HepG2 (cell line): ENCODE data around the gene MXRA7. TPM values are rescaled to one million over a fixed set of nuclear protein-coding genes. Genes with fewer than 3 reads are reported as not detected.

Experiments
- ATF7-NPFF ChIP-seq: sonication (generic); formaldehyde crosslinking; IDR thresholded peaks from 2 replicates; pipeline ENCODE4 v1.8.1; 2023; ENCODE audit warnings: mild to moderate bottlenecking, low read depth, missing genetic modification reagents, moderate library complexity
- FOSL1 ChIP-seq: sonication (generic); formaldehyde crosslinking; IDR thresholded peaks from 2 replicates; pipeline ENCODE4 v1.9.0; 2021; ENCODE audit warnings: missing genetic modification reagents, borderline replicate concordance
- HOXA5 ChIP-seq: sonication (generic); formaldehyde crosslinking; IDR thresholded peaks from 2 replicates; pipeline ENCODE4 v1.4.0; 2020; ENCODE audit warnings: missing genetic modification reagents
- JARID2 ChIP-seq: sonication (generic); formaldehyde crosslinking; IDR thresholded peaks from 2 replicates; pipeline ENCODE4 v1.8.1; 2023; ENCODE audit warnings: missing genetic modification reagents, inconsistent platforms; ENCODE audit not compliant: insufficient replicate concordance
- KDM5A ChIP-seq: fragments of 200-600 bp; sonication (generic); IDR thresholded peaks from 2 replicates; pipeline ENCODE4 v1.7.0; 2018; ENCODE audit warnings: antibody characterized with exemption, mild to moderate bottlenecking, low read length, borderline replicate concordance
- MEIS2 ChIP-seq: sonication (generic); formaldehyde crosslinking; IDR thresholded peaks from 2 replicates; pipeline ENCODE4 v1.9.0; 2021; ENCODE audit warnings: mild to moderate bottlenecking, missing genetic modification reagents
- PAX8 ChIP-seq: sonication (generic); formaldehyde crosslinking; IDR thresholded peaks from 2 replicates; pipeline ENCODE4 v1.8.0; 2022; ENCODE audit warnings: mild to moderate bottlenecking, missing genetic modification reagents, borderline replicate concordance
- TOPORS ChIP-seq: sonication (generic); formaldehyde crosslinking; IDR thresholded peaks from 2 replicates; pipeline ENCODE4 v1.8.0; 2023; ENCODE audit warnings: mild to moderate bottlenecking, missing genetic modification reagents
- YEATS4 ChIP-seq: sonication (generic); formaldehyde crosslinking; IDR thresholded peaks from 2 replicates; pipeline ENCODE4 v1.4.0; 2020; ENCODE audit warnings: missing genetic modification reagents, borderline replicate concordance
- ZNF10 ChIP-seq: sonication (generic); formaldehyde crosslinking; IDR thresholded peaks from 2 replicates; pipeline ENCODE4 v1.4.0; 2020; ENCODE audit warnings: mild to moderate bottlenecking, low read depth, missing genetic modification reagents, borderline replicate concordance
- ZNF138 ChIP-seq: sonication (generic); formaldehyde crosslinking; IDR thresholded peaks from 2 replicates; pipeline ENCODE4 v1.5.0; 2020; ENCODE audit warnings: mild to moderate bottlenecking, low read depth, missing genetic modification reagents
- ZNF431 ChIP-seq: sonication (generic); formaldehyde crosslinking; IDR thresholded peaks from 2 replicates; pipeline ENCODE4 v1.9.0; 2022; ENCODE audit warnings: missing genetic modification reagents, low read depth, mild to moderate bottlenecking, borderline replicate concordance
- ZNF530 ChIP-seq: sonication (generic); formaldehyde crosslinking; IDR thresholded peaks from 2 replicates; pipeline ENCODE4 v1.5.0; 2020; ENCODE audit warnings: low read depth, mild to moderate bottlenecking, missing genetic modification reagents
- ZNF670 ChIP-seq: sonication (generic); formaldehyde crosslinking; IDR thresholded peaks from 2 replicates; pipeline ENCODE4 v1.8.0; 2022; ENCODE audit warnings: mild to moderate bottlenecking, missing genetic modification reagents, borderline replicate concordance
- ZNF879 ChIP-seq: sonication (generic); formaldehyde crosslinking; IDR thresholded peaks from 2 replicates; pipeline ENCODE4 v1.8.1; 2023; ENCODE audit warnings: missing genetic modification reagents
- polyA plus RNA-seq, 8 experiments: library from polyadenylated mRNA; depleted of rRNA in 3 of 8; stranded (reverse) in 7 of 8; unstranded in 1 of 8; fragments of >200 nt; fragmentation: Illumina TruSeq in 4 of 8; extraction: Trizol in 4 of 8; gene quantifications; 2 replicates each; pipeline versions ENCODE4 v1.2.1 to v1.2.3, GENCODE V29; 2011 to 2016; ENCODE audit warnings: low read depth in 4 of 8, missing spikeins in 1 of 8, mixed read lengths in 1 of 8; ENCODE audit not compliant: insufficient read depth in 1 of 8
- total RNA-seq, 5 experiments: library from RNA; depleted of rRNA; stranded (reverse); fragments of >200 nt; fragmentation: Illumina TruSeq; extraction: Trizol; gene quantifications; 2 replicates each; pipeline ENCODE4 v1.2.3, GENCODE V29; 2016; ENCODE audit warnings: low read depth in 1 of 5
- TF ChIP-seq, protein P1 (sequence below): IDR thresholded peaks from 2 replicates; pipeline ENCODE4 v1.6.1; 2016; ENCODE audit warnings: mild to moderate bottlenecking
- TF ChIP-seq, protein P2 (sequence below): conservative IDR thresholded peaks from 2 replicates; pipeline ENCODE4 v1.6.1; 2018; ENCODE audit warnings: missing genetic modification reagents
- TF ChIP-seq, protein P3 (sequence below): sonication (generic); formaldehyde crosslinking; IDR thresholded peaks from 2 replicates; pipeline ENCODE4 v1.8.0; 2022; ENCODE audit warnings: mild to moderate bottlenecking, missing genetic modification reagents, moderate library complexity
- TF ChIP-seq, protein P4 (sequence below): sonication (generic); formaldehyde crosslinking; IDR thresholded peaks from 2 replicates; pipeline ENCODE4 v1.8.1; 2023; ENCODE audit warnings: missing genetic modification reagents, mild to moderate bottlenecking, borderline replicate concordance
- TF ChIP-seq, protein P5 (sequence below): sonication (generic); formaldehyde crosslinking; IDR thresholded peaks from 2 replicates; pipeline ENCODE4 v1.5.0; 2020; ENCODE audit warnings: missing genetic modification reagents
- TF ChIP-seq, protein P6 (sequence below): sonication (generic); formaldehyde crosslinking; IDR thresholded peaks from 2 replicates; pipeline ENCODE4 v1.5.1; 2020; ENCODE audit warnings: missing genetic modification reagents, mild to moderate bottlenecking, borderline replicate concordance
- TF ChIP-seq, protein P7 (sequence below): IDR thresholded peaks from 2 replicates; pipeline ENCODE4 v1.6.1; 2016; ENCODE audit warnings: mild to moderate bottlenecking, missing biosample characterization, missing genetic modification reagents

The MXRA7 gene
- total and polyA plus RNA-seq, 2 of the 13 experiments (the other 11 are each of a cell fraction or from before 2014, with no cell fraction given) = 44.8 to 112 TPM

DNA sequence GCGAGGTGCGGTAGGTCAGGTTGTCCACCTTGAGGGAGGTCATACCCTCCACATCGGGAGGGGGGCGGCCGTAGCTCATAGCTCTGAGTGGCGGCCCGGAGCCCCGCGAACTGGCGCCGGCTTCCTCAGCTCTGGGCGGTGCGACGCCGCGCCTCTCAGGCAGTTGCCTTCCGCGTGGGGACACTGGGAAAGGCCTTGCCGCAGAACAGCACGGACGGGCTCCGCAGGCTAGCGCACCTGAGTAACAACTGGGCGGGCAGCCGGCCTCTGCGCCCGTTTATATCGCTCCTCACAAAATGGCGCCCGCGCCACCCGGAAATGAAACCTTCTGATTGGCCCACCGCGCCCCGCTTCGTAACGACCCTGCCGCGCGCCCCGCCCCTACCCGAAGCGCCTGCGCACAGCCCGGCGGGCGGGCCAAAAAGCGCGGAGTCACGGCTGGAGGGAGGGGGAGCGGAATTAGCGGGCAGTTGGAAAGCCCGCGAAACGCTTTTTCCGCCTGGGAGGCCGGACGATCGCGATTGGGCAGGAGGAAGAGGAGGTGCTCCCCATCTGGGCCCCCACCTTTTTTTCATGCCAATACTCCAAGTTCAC, 26.4 kb upstream of the MXRA7 start, which contains the start of gene SRSF2 (continued):
- TF ChIP-seq, protein P1, sequence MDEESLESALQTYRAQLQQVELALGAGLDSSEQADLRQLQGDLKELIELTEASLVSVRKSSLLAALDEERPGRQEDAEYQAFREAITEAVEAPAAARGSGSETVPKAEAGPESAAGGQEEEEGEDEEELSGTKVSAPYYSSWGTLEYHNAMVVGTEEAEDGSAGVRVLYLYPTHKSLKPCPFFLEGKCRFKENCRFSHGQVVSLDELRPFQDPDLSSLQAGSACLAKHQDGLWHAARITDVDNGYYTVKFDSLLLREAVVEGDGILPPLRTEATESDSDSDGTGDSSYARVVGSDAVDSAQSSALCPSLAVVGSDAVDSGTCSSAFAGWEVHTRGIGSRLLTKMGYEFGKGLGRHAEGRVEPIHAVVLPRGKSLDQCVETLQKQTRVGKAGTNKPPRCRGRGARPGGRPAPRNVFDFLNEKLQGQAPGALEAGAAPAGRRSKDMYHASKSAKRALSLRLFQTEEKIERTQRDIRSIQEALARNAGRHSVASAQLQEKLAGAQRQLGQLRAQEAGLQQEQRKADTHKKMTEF = peak; percentile 97
- TF ChIP-seq ZNF530 (CRISPR knock-in tag) (peak; percentile 80; the same call in 1 of the 2 replicates), ZNF879 (CRISPR knock-in tag) (peak; percentile 96), MEIS2 (peak; percentile 88), FOSL1 (CRISPR knock-in tag) (no peak), ZNF431 (peak; percentile 96), PAX8 (peak; percentile 88; the same call in 1 of the 2 replicates), YEATS4 (CRISPR knock-in tag) (no peak), ZNF10 (CRISPR knock-in tag) (no peak), TOPORS (CRISPR knock-in tag) (no peak), HOXA5 (CRISPR knock-in tag) (peak; percentile 99), ATF7-NPFF (CRISPR knock-in tag) (peak; percentile 89), KDM5A (no peak), ZNF138 (CRISPR knock-in tag) (peak; percentile 99), ZNF670 (CRISPR knock-in tag) (peak; percentile 83), JARID2 (peak; percentile 97)
- TF ChIP-seq, protein P2, sequence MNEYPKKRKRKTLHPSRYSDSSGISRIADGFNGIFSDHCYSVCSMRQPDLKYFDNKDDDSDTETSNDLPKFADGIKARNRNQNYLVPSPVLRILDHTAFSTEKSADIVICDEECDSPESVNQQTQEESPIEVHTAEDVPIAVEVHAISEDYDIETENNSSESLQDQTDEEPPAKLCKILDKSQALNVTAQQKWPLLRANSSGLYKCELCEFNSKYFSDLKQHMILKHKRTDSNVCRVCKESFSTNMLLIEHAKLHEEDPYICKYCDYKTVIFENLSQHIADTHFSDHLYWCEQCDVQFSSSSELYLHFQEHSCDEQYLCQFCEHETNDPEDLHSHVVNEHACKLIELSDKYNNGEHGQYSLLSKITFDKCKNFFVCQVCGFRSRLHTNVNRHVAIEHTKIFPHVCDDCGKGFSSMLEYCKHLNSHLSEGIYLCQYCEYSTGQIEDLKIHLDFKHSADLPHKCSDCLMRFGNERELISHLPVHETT (CRISPR knock-in tag) = peak; percentile 71
- TF ChIP-seq, protein P3, sequence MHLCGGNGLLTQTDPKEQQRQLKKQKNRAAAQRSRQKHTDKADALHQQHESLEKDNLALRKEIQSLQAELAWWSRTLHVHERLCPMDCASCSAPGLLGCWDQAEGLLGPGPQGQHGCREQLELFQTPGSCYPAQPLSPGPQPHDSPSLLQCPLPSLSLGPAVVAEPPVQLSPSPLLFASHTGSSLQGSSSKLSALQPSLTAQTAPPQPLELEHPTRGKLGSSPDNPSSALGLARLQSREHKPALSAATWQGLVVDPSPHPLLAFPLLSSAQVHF (CRISPR knock-in tag) = peak; percentile 97
- TF ChIP-seq, protein P4, sequence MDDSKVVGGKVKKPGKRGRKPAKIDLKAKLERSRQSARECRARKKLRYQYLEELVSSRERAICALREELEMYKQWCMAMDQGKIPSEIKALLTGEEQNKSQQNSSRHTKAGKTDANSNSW (CRISPR knock-in tag) = peak; percentile 62
- TF ChIP-seq, protein P5, sequence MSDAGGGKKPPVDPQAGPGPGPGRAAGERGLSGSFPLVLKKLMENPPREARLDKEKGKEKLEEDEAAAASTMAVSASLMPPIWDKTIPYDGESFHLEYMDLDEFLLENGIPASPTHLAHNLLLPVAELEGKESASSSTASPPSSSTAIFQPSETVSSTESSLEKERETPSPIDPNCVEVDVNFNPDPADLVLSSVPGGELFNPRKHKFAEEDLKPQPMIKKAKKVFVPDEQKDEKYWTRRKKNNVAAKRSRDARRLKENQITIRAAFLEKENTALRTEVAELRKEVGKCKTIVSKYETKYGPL (CRISPR knock-in tag) = peak; percentile 86
- TF ChIP-seq, protein P6, sequence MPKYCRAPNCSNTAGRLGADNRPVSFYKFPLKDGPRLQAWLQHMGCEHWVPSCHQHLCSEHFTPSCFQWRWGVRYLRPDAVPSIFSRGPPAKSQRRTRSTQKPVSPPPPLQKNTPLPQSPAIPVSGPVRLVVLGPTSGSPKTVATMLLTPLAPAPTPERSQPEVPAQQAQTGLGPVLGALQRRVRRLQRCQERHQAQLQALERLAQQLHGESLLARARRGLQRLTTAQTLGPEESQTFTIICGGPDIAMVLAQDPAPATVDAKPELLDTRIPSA (CRISPR knock-in tag) = peak; percentile 91
- TF ChIP-seq, protein P7, sequence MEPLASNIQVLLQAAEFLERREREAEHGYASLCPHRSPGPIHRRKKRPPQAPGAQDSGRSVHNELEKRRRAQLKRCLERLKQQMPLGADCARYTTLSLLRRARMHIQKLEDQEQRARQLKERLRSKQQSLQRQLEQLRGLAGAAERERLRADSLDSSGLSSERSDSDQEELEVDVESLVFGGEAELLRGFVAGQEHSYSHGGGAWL = peak; percentile 97
